Mucosa of rectum (tissue), 2 donors: ENCODE results near the gene PPP4C.

Experiments used
- H3K27ac ChIP-seq, 2 donors: one replicate each; pipeline ENCODE4 v1.7.0; 2013; ENCODE audit warnings: inconsistent platforms in 2 of 2, low read depth in 2 of 2, low read length in 2 of 2
- H3K27me3 ChIP-seq, 2 donors: one replicate each; pipeline ENCODE4 v1.7.0; 2013; ENCODE audit warnings: low read length in 2 of 2; ENCODE audit not compliant: control insufficient read depth in 2 of 2, insufficient read depth in 2 of 2
- H3K36me3 ChIP-seq, 2 donors: one replicate each; pipeline ENCODE4 v1.7.0; 2013; ENCODE audit warnings: low read length in 2 of 2; ENCODE audit not compliant: control insufficient read depth in 2 of 2, insufficient read depth in 2 of 2
- H3K4me1 ChIP-seq, 2 donors: one replicate each; pipeline ENCODE4 v1.7.0; 2013; ENCODE audit warnings: low read length in 2 of 2, mild to moderate bottlenecking in 1 of 2; ENCODE audit not compliant: control insufficient read depth in 2 of 2, insufficient read depth in 2 of 2
- H3K4me3 ChIP-seq, 2 donors: one replicate each; pipeline ENCODE4 v1.7.0; 2013; ENCODE audit warnings: low read length in 2 of 2
- H3K9ac ChIP-seq, 2 donors: one replicate each; pipeline ENCODE4 v1.7.0; 2013; ENCODE audit warnings: low read length in 2 of 2, low read depth in 1 of 2, mild to moderate bottlenecking in 1 of 2
- H3K9me3 ChIP-seq, 2 donors: one replicate each; pipeline ENCODE4 v1.7.0; 2013; ENCODE audit warnings: low read length in 2 of 2; ENCODE audit not compliant: control insufficient read depth in 2 of 2
- donor health status: healthy.
- donor health status: Normal muscosa, but diverticular disease.

PPP4C gene

GRCh38 chr16:30079480-30079879, 3.7 kb downstream of the PPP4C start:
- H3K27ac ChIP-seq, result no peak overlapping the region
- H3K9ac ChIP-seq, result no peak overlapping the region
- peaks cover 9 to 14% of the 10 kb centered on the region in 2 donors for H3K4me1 ChIP-seq
- H3K4me3 ChIP-seq, result no peak overlapping the region
- H3K9me3 ChIP-seq, result no peaks in the 10 kb centered on the region
- H3K27me3 ChIP-seq, result no peaks in the 10 kb centered on the region
- peaks cover 52 to 61% of the 10 kb centered on the region in 2 donors for H3K36me3 ChIP-seq

- H3K27ac ChIP-seq, result no peak overlapping the region
- H3K27me3 ChIP-seq, result no peaks in the 10 kb centered on the region
- H3K36me3 ChIP-seq, result peaks cover 57 to 59% of the 10 kb centered on the region in 2 donors
- no peak overlapping the region for H3K9ac ChIP-seq
- H3K4me3 ChIP-seq, result no peak overlapping the region
- H3K9me3 ChIP-seq, result no peaks in the 10 kb centered on the region
- H3K4me1 ChIP-seq, result peaks cover 0 to under 1% of the 10 kb centered on the region in 2 donors
These were observed 6.8 kb downstream of the PPP4C start for GRCh38 chr16:30082545-30083090.

- H3K4me3 ChIP-seq, result no peak overlapping the region
- H3K27me3 ChIP-seq, result no peaks in the 10 kb centered on the region
- H3K9me3 ChIP-seq, result no peaks in the 10 kb centered on the region
- H3K4me1 ChIP-seq, result no peaks in the 10 kb centered on the region
- H3K36me3 ChIP-seq, result peaks cover 49 to 51% of the 10 kb centered on the region in 2 donors
- H3K27ac ChIP-seq, result no peak overlapping the region
- H3K9ac ChIP-seq, result no peak overlapping the region
These were observed 7.6 kb downstream of the PPP4C start for GRCh38 chr16:30083216-30084055.

GRCh38 chr16:30084096-30084815, 8.5 kb downstream of the PPP4C start:
- no peaks in the 10 kb centered on the region for H3K4me1 ChIP-seq
- H3K9ac ChIP-seq, result no peak overlapping the region
- no peak overlapping the region for H3K4me3 ChIP-seq
- no peaks in the 10 kb centered on the region for H3K27me3 ChIP-seq
- no peaks in the 10 kb centered on the region for H3K9me3 ChIP-seq
- peaks cover 44 to 46% of the 10 kb centered on the region in 2 donors for H3K36me3 ChIP-seq
- no peak overlapping the region for H3K27ac ChIP-seq

- H3K27me3 ChIP-seq, result no peaks in the 10 kb centered on the region
- no peak overlapping the region for H3K27ac ChIP-seq
These were observed 9.0 kb downstream of the PPP4C start for GRCh38 chr16:30084816-30085159.

GRCh38 chr16:30085247-30085646, 9.5 kb downstream of the PPP4C start:
- Histone ChIP-seq H3K36me3 (peaks cover 37 to 40% of the 10 kb centered on the region in 2 donors), H3K4me3 (no peak overlapping the region), H3K27me3 (no peaks in the 10 kb centered on the region), H3K27ac (no peak overlapping the region), H3K4me1 (no peaks in the 10 kb centered on the region), H3K9me3 (no peaks in the 10 kb centered on the region), H3K9ac (no peak overlapping the region)

More at GRCh38 chr16:30084816-30085159, 9.0 kb downstream of the PPP4C start:
- Histone ChIP-seq H3K4me1 (no peaks in the 10 kb centered on the region), H3K9me3 (no peaks in the 10 kb centered on the region), H3K4me3 (no peak overlapping the region), H3K9ac (no peak overlapping the region), H3K36me3 (peaks cover 40 to 41% of the 10 kb centered on the region in 2 donors)

GRCh38 chr16:30085820-30086219, 10.0 kb downstream of the PPP4C start:
- no peaks in the 10 kb centered on the region for H3K9me3 ChIP-seq
- no peak overlapping the region for H3K27ac ChIP-seq
- no peaks in the 10 kb centered on the region for H3K4me1 ChIP-seq
- no peak overlapping the region for H3K9ac ChIP-seq
- H3K36me3 ChIP-seq, result peaks cover 35 to 38% of the 10 kb centered on the region in 2 donors
- H3K27me3 ChIP-seq, result no peaks in the 10 kb centered on the region
- no peak overlapping the region for H3K4me3 ChIP-seq

- Histone ChIP-seq H3K4me1 (peaks cover 3 to 6% of the 10 kb centered on the region in 2 donors), H3K4me3 (no peak overlapping the region), H3K27me3 (no peaks in the 10 kb centered on the region), H3K27ac (no peak overlapping the region), H3K36me3 (peaks cover 30 to 32% of the 10 kb centered on the region in 2 donors), H3K9me3 (no peaks in the 10 kb centered on the region), H3K9ac (no peak overlapping the region)
These were observed 10.7 kb downstream of the PPP4C start for GRCh38 chr16:30086291-30087140.

GRCh38 chr16:30087181-30087898, 11.5 kb downstream of the PPP4C start:
- Histone ChIP-seq H3K27me3 (no peaks in the 10 kb centered on the region), H3K27ac (no peak overlapping the region), H3K36me3 (peaks cover 24 to 28% of the 10 kb centered on the region in 2 donors)

More at GRCh38 chr16:30087181-30087898, 11.5 kb downstream of the PPP4C start:
- Histone ChIP-seq H3K4me3 (no peak overlapping the region), H3K9ac (no peak overlapping the region), H3K4me1 (peaks cover 7 to 12% of the 10 kb centered on the region in 2 donors), H3K9me3 (no peaks in the 10 kb centered on the region)
